ENCODE measurements around the gene OR52E5.

OR52E5 gene

GRCh38 chr11:5891216-5891800 lies 1.7 kb upstream of the OR52E5 start:
- Histone ChIP-seq H3K4me3 (ENCODE audit: low read depth, low read length) (no peak overlapping the region), H3K27ac (ENCODE audit: low read depth, low read length) (no peak overlapping the region), H3K4me1 (ENCODE audit: control insufficient read depth, insufficient read depth, low read length) (0 out of 2 replicates have a peak, but pooled peaks cover 4% of the 10 kb centered on the region), H3K9ac (ENCODE audit: low read depth, low read length) (no peak overlapping the region), H3K9me3 (ENCODE audit: control insufficient read depth, insufficient read depth, low read length) (no peaks in the 10 kb centered on the region), H3K36me3 (ENCODE audit: control insufficient read depth, insufficient read depth, low read length) (no peaks in the 10 kb centered on the region), H3K27me3 (ENCODE audit: control insufficient read depth, insufficient read depth, low read length) (no peaks in the 10 kb centered on the region)

GRCh38 chr11:5899534-5899933 lies 6.5 kb downstream of the OR52E5 start:
- Histone ChIP-seq H3K9me3 (ENCODE audit: control insufficient read depth, insufficient read depth, low read length) (no peaks in the 10 kb centered on the region), H3K9ac (ENCODE audit: low read depth, low read length) (no peak overlapping the region), H3K36me3 (ENCODE audit: control insufficient read depth, insufficient read depth, low read length) (no peaks in the 10 kb centered on the region), H3K27me3 (ENCODE audit: control insufficient read depth, insufficient read depth, low read length) (no peaks in the 10 kb centered on the region), H3K4me1 (ENCODE audit: control insufficient read depth, insufficient read depth, low read length) (peaks cover 7% of the 10 kb centered on the region; the same call in 1 of the 2 replicates), H3K27ac (ENCODE audit: low read depth, low read length) (no peak overlapping the region), H3K4me3 (ENCODE audit: low read depth, low read length) (no peak overlapping the region)

- peaks cover 13% of the 10 kb centered on the region for H3K9me3 ChIP-seq (ENCODE audit: control insufficient read depth, insufficient read depth, low read length)
- no peak overlapping the region for H3K27ac ChIP-seq (ENCODE audit: low read depth, low read length)
Observed at GRCh38 chr11:5910540-5910939, 17.5 kb downstream of the OR52E5 start.

GRCh38 chr11:5922749-5923426 lies 29.9 kb downstream of the OR52E5 start:
- Histone ChIP-seq H3K27me3 (ENCODE audit: control insufficient read depth, insufficient read depth, low read length) (no peaks in the 10 kb centered on the region), H3K27ac (ENCODE audit: low read depth, low read length) (no peak overlapping the region), H3K4me3 (ENCODE audit: low read depth, low read length) (no peak overlapping the region), H3K9me3 (ENCODE audit: control insufficient read depth, insufficient read depth, low read length) (peaks cover 8% of the 10 kb centered on the region), H3K9ac (ENCODE audit: low read depth, low read length) (no peak overlapping the region), H3K4me1 (ENCODE audit: control insufficient read depth, insufficient read depth, low read length) (no peaks in the 10 kb centered on the region), H3K36me3 (ENCODE audit: control insufficient read depth, insufficient read depth, low read length) (no peaks in the 10 kb centered on the region)

More at GRCh38 chr11:5910540-5910939, 17.5 kb downstream of the OR52E5 start:
- Histone ChIP-seq H3K9ac (ENCODE audit: low read depth, low read length) (no peak overlapping the region), H3K4me1 (ENCODE audit: control insufficient read depth, insufficient read depth, low read length) (no peaks in the 10 kb centered on the region), H3K4me3 (ENCODE audit: low read depth, low read length) (no peak overlapping the region), H3K36me3 (ENCODE audit: control insufficient read depth, insufficient read depth, low read length) (no peaks in the 10 kb centered on the region), H3K27me3 (ENCODE audit: control insufficient read depth, insufficient read depth, low read length) (no peaks in the 10 kb centered on the region)

GRCh38 chr11:5923427-5923776 lies 30.4 kb downstream of the OR52E5 start:
- peaks cover 11% of the 10 kb centered on the region for H3K9me3 ChIP-seq (ENCODE audit: control insufficient read depth, insufficient read depth, low read length)
- H3K27me3 ChIP-seq (ENCODE audit: control insufficient read depth, insufficient read depth, low read length) = no peaks in the 10 kb centered on the region
- H3K36me3 ChIP-seq (ENCODE audit: control insufficient read depth, insufficient read depth, low read length) = no peaks in the 10 kb centered on the region
- H3K9ac ChIP-seq (ENCODE audit: low read depth, low read length) = no peak overlapping the region
- no peak overlapping the region for H3K4me3 ChIP-seq (ENCODE audit: low read depth, low read length)
- no peak overlapping the region for H3K27ac ChIP-seq (ENCODE audit: low read depth, low read length)
- H3K4me1 ChIP-seq (ENCODE audit: control insufficient read depth, insufficient read depth, low read length) = no peaks in the 10 kb centered on the region

GRCh38 chr11:5923794-5924193 lies 30.8 kb downstream of the OR52E5 start:
- H3K4me1 ChIP-seq (ENCODE audit: control insufficient read depth, insufficient read depth, low read length) = no peaks in the 10 kb centered on the region
- H3K9me3 ChIP-seq (ENCODE audit: control insufficient read depth, insufficient read depth, low read length) = peaks cover 10% of the 10 kb centered on the region
- H3K27me3 ChIP-seq (ENCODE audit: control insufficient read depth, insufficient read depth, low read length) = no peaks in the 10 kb centered on the region
- no peak overlapping the region for H3K27ac ChIP-seq (ENCODE audit: low read depth, low read length)
- H3K4me3 ChIP-seq (ENCODE audit: low read depth, low read length) = no peak overlapping the region
- H3K36me3 ChIP-seq (ENCODE audit: control insufficient read depth, insufficient read depth, low read length) = no peaks in the 10 kb centered on the region
- H3K9ac ChIP-seq (ENCODE audit: low read depth, low read length) = no peak overlapping the region

GRCh38 chr11:5928271-5928670 lies 35.3 kb downstream of the OR52E5 start:
- no peaks in the 10 kb centered on the region for H3K27me3 ChIP-seq (ENCODE audit: control insufficient read depth, insufficient read depth, low read length)
- no peaks in the 10 kb centered on the region for H3K36me3 ChIP-seq (ENCODE audit: control insufficient read depth, insufficient read depth, low read length)
- no peak overlapping the region for H3K27ac ChIP-seq (ENCODE audit: low read depth, low read length)
- H3K4me1 ChIP-seq (ENCODE audit: control insufficient read depth, insufficient read depth, low read length) = no peaks in the 10 kb centered on the region
- H3K4me3 ChIP-seq (ENCODE audit: low read depth, low read length) = no peak overlapping the region
- H3K9ac ChIP-seq (ENCODE audit: low read depth, low read length) = no peak overlapping the region
- peaks cover 20% of the 10 kb centered on the region for H3K9me3 ChIP-seq (ENCODE audit: control insufficient read depth, insufficient read depth, low read length)

- Histone ChIP-seq H3K36me3 (ENCODE audit: control insufficient read depth, insufficient read depth, low read length) (no peaks in the 10 kb centered on the region), H3K27me3 (ENCODE audit: control insufficient read depth, insufficient read depth, low read length) (no peaks in the 10 kb centered on the region), H3K9me3 (ENCODE audit: control insufficient read depth, insufficient read depth, low read length) (peaks cover 20% of the 10 kb centered on the region), H3K9ac (ENCODE audit: low read depth, low read length) (no peak overlapping the region), H3K4me3 (ENCODE audit: low read depth, low read length) (no peak overlapping the region), H3K27ac (ENCODE audit: low read depth, low read length) (no peak overlapping the region), H3K4me1 (ENCODE audit: control insufficient read depth, insufficient read depth, low read length) (no peaks in the 10 kb centered on the region)
Observed at GRCh38 chr11:5928811-5929210, 35.8 kb downstream of the OR52E5 start.

- Histone ChIP-seq H3K27me3 (ENCODE audit: control insufficient read depth, insufficient read depth, low read length) (no peaks in the 10 kb centered on the region), H3K9me3 (ENCODE audit: control insufficient read depth, insufficient read depth, low read length) (peaks cover 20% of the 10 kb centered on the region), H3K27ac (ENCODE audit: low read depth, low read length) (no peak overlapping the region), H3K9ac (ENCODE audit: low read depth, low read length) (no peak overlapping the region), H3K4me1 (ENCODE audit: control insufficient read depth, insufficient read depth, low read length) (no peaks in the 10 kb centered on the region), H3K36me3 (ENCODE audit: control insufficient read depth, insufficient read depth, low read length) (no peaks in the 10 kb centered on the region), H3K4me3 (ENCODE audit: low read depth, low read length) (no peak overlapping the region)
Observed at GRCh38 chr11:5929571-5930368, 36.8 kb downstream of the OR52E5 start.

- Histone ChIP-seq H3K27ac (ENCODE audit: low read depth, low read length) (no peak overlapping the region), H3K36me3 (ENCODE audit: control insufficient read depth, insufficient read depth, low read length) (no peaks in the 10 kb centered on the region), H3K4me3 (ENCODE audit: low read depth, low read length) (no peak overlapping the region), H3K9me3 (ENCODE audit: control insufficient read depth, insufficient read depth, low read length) (peaks cover 20% of the 10 kb centered on the region), H3K4me1 (ENCODE audit: control insufficient read depth, insufficient read depth, low read length) (no peaks in the 10 kb centered on the region), H3K9ac (ENCODE audit: low read depth, low read length) (no peak overlapping the region), H3K27me3 (ENCODE audit: control insufficient read depth, insufficient read depth, low read length) (no peaks in the 10 kb centered on the region)
Observed at GRCh38 chr11:5930614-5931013, 37.6 kb downstream of the OR52E5 start.

- Histone ChIP-seq H3K27me3 (ENCODE audit: control insufficient read depth, insufficient read depth, low read length) (no peaks in the 10 kb centered on the region), H3K4me3 (ENCODE audit: low read depth, low read length) (no peak overlapping the region), H3K9ac (ENCODE audit: low read depth, low read length) (no peak overlapping the region), H3K27ac (ENCODE audit: low read depth, low read length) (no peak overlapping the region), H3K4me1 (ENCODE audit: control insufficient read depth, insufficient read depth, low read length) (no peaks in the 10 kb centered on the region), H3K9me3 (ENCODE audit: control insufficient read depth, insufficient read depth, low read length) (peaks cover 21% of the 10 kb centered on the region), H3K36me3 (ENCODE audit: control insufficient read depth, insufficient read depth, low read length) (no peaks in the 10 kb centered on the region)
Observed at GRCh38 chr11:5931061-5931460, 38.1 kb downstream of the OR52E5 start.

Measured in HUES48 (cell line).